ENCODE data around the gene MRPS18A.

DNA sequence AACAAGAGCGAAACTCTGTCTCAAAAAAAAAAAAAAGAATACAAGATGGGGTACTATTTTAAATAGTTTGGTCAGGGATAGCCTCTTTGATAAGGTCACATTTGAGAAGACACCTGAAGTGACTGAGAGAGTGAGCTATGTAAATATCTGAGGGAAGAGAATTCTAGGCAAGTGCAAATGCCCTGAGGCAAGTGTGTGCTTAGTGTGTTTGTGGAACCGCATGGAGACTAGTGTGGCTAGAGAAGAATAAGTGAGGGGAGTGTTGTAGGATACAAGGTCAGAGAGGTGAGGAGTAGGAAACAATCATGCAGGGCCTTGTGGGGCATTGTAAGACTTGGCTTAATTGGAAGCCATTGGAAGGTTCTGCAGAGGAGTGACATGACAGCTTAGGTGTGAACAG, 39.3 kb downstream of the MRPS18A start:
- TF ChIP-seq, protein P1, sequence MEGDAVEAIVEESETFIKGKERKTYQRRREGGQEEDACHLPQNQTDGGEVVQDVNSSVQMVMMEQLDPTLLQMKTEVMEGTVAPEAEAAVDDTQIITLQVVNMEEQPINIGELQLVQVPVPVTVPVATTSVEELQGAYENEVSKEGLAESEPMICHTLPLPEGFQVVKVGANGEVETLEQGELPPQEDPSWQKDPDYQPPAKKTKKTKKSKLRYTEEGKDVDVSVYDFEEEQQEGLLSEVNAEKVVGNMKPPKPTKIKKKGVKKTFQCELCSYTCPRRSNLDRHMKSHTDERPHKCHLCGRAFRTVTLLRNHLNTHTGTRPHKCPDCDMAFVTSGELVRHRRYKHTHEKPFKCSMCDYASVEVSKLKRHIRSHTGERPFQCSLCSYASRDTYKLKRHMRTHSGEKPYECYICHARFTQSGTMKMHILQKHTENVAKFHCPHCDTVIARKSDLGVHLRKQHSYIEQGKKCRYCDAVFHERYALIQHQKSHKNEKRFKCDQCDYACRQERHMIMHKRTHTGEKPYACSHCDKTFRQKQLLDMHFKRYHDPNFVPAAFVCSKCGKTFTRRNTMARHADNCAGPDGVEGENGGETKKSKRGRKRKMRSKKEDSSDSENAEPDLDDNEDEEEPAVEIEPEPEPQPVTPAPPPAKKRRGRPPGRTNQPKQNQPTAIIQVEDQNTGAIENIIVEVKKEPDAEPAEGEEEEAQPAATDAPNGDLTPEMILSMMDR (conservative IDR thresholded peaks at IDR 0.05; ENCODE audit: low read depth, low read length): no peak
- TF ChIP-seq EZH2 (IDR thresholded peaks at IDR 0.05; ENCODE audit: low read length, unreplicated experiment) (no peak), EZH2phosphoT487 (IDR thresholded peaks at IDR 0.05; ENCODE audit: borderline replicate concordance, low read length) (no peak)

Data from PC-3 (cell line).